ENCODE results near the gene GDF7.
A peak's percentile ranks its signal among the peaks of the same experiment; 100 is the strongest.

Gene GDF7

DNA sequence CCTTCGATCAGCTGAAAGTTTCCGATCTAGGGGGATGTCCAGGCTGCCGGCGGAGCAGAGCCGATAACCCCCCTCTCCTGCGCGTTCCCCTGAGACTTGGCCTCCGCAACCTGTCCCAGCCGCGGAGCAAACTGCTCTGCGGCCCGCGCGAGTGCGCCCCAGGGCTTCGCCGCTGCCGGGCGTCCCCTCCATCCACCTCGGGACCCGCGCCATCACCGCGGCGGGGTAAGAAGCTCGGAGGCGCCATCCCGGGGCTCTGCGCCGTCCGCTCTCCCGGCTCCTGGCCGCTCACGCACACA lies 990 bp upstream of the GDF7 start:
- TF ChIP-seq, protein P1, sequence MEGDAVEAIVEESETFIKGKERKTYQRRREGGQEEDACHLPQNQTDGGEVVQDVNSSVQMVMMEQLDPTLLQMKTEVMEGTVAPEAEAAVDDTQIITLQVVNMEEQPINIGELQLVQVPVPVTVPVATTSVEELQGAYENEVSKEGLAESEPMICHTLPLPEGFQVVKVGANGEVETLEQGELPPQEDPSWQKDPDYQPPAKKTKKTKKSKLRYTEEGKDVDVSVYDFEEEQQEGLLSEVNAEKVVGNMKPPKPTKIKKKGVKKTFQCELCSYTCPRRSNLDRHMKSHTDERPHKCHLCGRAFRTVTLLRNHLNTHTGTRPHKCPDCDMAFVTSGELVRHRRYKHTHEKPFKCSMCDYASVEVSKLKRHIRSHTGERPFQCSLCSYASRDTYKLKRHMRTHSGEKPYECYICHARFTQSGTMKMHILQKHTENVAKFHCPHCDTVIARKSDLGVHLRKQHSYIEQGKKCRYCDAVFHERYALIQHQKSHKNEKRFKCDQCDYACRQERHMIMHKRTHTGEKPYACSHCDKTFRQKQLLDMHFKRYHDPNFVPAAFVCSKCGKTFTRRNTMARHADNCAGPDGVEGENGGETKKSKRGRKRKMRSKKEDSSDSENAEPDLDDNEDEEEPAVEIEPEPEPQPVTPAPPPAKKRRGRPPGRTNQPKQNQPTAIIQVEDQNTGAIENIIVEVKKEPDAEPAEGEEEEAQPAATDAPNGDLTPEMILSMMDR (IDR thresholded peaks at IDR 0.05; ENCODE audit: borderline replicate concordance, insufficient read depth, low read depth, low read length), result no peak
- peak overlapping the region; percentile 45 for H3K4me3 ChIP-seq (ENCODE audit: low read depth, low read length)

DNA sequence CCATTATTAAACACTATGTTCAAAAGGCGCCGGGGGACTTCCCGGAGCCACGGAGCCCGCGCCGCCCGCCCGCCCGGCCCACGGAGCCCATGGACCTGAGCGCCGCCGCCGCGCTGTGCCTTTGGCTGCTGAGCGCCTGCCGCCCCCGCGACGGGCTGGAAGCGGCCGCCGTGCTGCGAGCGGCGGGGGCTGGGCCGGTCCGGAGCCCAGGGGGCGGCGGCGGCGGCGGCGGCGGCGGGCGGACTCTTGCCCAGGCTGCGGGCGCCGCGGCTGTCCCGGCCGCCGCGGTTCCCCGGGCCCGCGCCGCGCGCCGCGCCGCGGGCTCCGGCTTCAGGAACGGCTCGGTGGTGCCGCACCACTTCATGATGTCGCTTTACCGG lies 197 bp downstream of the GDF7 start:
- TF ChIP-seq, protein P1 (IDR thresholded peaks at IDR 0.05; ENCODE audit: borderline replicate concordance, insufficient read depth, low read depth, low read length), result no peak
- H3K4me3 ChIP-seq (ENCODE audit: low read depth, low read length), result peak overlapping the region; percentile 5

DNA sequence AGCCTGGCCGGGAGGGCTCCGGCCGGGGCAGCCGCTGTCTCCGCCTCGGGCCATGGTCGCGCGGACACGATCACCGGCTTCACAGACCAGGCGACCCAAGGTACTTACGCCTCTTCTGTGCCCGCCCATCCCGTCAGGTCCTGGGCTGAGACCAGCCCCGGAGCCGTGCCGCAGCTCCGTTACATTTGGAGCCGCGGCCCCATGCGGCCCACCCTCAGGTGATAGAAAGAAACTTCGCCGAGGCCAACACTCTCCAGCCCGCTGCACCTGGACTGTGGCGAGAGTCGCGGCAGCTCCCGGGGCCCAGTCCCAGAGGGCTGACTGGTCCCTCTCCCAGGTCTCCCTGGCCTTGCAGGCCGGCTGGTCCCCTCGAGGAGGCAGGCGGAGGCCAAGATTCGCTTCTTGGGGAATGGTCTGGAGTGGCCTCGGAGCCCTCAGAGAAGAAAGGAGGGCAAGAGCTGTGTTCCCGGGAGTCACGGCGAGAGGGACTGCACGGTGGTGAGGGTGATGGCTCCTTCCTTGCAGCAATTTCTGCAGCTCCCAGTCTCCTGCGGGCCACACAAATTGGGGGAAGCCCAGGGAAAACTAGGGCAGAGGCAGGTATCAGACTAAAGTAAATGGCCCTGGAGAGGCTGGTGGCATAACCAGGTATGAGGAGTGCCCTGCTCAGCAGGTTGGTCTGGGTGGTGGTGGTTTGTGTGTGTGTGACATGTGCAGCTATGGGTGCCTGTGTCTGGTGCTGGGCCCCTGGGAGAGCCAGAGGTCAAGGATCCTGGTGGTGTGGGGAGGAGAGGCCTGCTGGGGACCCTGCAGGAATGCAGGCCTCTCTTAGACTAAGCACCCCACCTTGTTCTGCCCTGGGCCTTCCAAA lies 822 bp downstream of the GDF7 start:
- TF ChIP-seq, protein P1 (IDR thresholded peaks at IDR 0.05; ENCODE audit: borderline replicate concordance, insufficient read depth, low read depth, low read length), result no peak
- H3K4me3 ChIP-seq (ENCODE audit: low read depth, low read length), result peak overlapping the region; percentile 5

DNA sequence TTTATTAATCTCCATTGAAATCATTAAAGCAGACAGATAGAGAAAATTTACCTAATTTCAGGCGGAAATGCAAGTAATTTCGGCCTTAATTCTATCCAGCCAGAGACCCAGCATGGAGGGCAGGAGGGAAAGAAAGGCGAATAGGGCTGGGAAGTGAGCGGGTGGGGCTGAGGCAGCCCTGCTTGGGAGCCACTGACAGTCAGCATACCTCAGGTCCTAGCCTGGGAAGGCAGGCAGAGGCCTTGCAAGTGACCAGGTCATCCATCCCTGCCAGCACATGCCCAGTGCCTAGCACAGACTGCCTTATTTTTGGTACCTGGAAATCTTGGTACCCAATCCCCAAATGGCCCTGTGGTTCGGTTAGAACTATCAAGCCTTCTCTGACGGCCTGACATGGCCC lies 1.5 kb downstream of the GDF7 start:
- TF ChIP-seq, protein P1 (IDR thresholded peaks at IDR 0.05; ENCODE audit: borderline replicate concordance, insufficient read depth, low read depth, low read length), result no peak

DNA sequence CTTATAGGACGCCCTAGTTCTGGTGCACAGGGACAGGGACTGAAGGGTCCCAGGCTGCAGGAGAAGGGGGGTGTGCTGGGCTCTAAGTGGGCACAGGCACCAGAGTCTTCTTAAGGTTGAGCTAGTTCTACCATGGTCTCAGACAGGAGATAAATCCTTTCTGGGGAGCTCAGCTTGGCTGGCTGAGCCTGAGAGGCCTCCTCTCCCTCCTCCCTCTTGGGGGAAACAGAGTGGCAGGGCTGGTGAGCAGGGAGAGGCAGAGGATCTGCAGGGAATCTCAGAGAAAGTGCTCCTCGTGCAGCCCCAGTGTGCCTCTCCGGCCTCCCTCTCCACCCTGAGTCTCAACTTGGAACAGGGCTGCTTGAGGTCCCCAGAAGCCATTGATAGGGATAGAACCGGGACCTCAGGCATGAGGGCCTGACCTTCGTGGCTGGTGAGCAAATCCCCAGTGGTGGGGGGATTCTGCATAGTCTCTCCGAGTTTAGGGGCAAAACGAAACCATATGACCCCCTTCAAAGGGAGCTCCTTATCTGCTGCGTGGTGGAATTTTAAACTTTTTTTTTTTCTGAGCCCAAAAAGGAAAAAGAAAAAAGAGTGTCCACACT lies 2.0 kb downstream of the GDF7 start:
- TF ChIP-seq, protein P1 (IDR thresholded peaks at IDR 0.05; ENCODE audit: borderline replicate concordance, insufficient read depth, low read depth, low read length), result no peak
- no peak overlapping the region for H3K4me3 ChIP-seq (ENCODE audit: low read depth, low read length)

More for the DNA sequence above, 1.5 kb downstream of the GDF7 start:
- H3K4me3 ChIP-seq (ENCODE audit: low read depth, low read length), result no peak overlapping the region

DNA sequence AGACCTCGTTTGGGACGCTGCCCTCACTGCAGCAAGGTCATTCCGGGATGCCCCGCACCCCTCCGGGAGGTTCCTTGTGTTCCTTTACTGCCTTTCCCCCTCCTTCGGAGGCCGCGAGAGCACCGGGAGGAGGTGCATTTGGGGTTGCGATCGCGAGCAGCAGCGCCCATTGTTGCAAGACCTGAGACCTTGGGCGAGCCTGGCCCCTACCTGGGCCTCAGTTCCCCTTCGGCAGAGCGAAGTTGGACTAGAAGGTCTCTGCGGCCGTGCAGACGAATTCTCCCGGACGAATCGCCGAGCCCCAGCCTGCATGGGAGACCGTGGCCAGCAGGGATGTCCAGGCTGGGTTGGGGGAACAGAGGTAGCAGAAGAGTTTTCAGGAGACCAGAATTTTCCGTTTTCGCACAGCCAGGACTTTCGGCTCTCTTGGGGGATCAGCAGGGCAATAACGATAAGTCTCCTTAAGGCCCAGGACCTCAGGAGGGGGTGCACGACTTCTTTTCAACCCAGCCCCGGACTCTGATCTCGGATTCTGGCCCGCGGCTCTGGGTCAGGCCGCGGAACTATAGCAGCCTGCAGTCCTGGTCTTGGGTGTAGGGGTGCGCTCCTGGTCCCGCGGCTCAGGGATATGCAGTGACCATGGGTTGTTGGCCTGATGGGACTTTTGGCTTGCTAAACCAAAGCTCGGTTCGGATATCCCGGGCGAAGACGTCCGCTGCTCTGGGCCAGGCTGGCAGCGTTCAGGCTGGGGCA lies 2.8 kb downstream of the GDF7 start:
- no peak overlapping the region for H3K4me3 ChIP-seq (ENCODE audit: low read depth, low read length)
- TF ChIP-seq, protein P1 (IDR thresholded peaks at IDR 0.05; ENCODE audit: borderline replicate concordance, insufficient read depth, low read depth, low read length), result no peak
